ENCODE data around the gene KRT74.

DNA sequence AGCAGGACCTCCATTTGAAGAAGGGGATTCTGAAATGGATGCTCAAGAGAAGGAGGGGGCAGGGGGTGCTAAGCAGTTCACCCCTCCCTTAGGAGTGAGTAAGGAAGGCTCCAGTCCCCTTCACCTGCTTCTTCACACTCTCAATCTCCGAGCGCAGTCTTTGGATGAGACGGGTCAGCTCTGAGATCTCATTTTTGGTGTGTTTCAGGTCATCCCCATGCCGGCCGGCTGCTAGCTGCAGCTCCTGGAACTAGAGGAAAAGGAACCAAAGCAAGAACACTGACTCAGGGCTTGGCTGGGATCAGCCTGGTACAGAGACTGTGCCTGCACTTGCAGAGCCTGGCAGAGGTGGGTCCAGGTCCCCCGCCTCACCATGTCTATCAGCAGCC, 37.4 kb upstream of the KRT74 start:
- TF ChIP-seq, protein P1, sequence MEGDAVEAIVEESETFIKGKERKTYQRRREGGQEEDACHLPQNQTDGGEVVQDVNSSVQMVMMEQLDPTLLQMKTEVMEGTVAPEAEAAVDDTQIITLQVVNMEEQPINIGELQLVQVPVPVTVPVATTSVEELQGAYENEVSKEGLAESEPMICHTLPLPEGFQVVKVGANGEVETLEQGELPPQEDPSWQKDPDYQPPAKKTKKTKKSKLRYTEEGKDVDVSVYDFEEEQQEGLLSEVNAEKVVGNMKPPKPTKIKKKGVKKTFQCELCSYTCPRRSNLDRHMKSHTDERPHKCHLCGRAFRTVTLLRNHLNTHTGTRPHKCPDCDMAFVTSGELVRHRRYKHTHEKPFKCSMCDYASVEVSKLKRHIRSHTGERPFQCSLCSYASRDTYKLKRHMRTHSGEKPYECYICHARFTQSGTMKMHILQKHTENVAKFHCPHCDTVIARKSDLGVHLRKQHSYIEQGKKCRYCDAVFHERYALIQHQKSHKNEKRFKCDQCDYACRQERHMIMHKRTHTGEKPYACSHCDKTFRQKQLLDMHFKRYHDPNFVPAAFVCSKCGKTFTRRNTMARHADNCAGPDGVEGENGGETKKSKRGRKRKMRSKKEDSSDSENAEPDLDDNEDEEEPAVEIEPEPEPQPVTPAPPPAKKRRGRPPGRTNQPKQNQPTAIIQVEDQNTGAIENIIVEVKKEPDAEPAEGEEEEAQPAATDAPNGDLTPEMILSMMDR (conservative IDR thresholded peaks at IDR 0.05) = no peak
- TF ChIP-seq ZFX (IDR thresholded peaks at IDR 0.05) = no peak

All from C4-2B (cell line).